IMR-90 (cell line): ENCODE data around the gene ZNF320. TPM values are rescaled to one million over a fixed set of nuclear protein-coding genes. Genes with fewer than 3 reads are reported as not detected.

ENCODE experiments used
- ATAC-seq: fragments of 200-7000 bp; cut with Tn5 transposase; 2 replicates; pipeline ENCODE4 v1.9.1; 2020; ENCODE audit warnings: low read depth, mild to moderate bottlenecking, moderate library complexity
- BruUV-seq: library from RNA; stranded (reverse); fragments of 400-500 nt; replicated peaks from 2 replicates; lab custom pipeline; 2021; lab: Mats Ljungman, UMichigan
- CTCF ChIA-PET: fragments of 300-600 bp; formaldehyde crosslinking; extraction: SDS; loops from one replicate; lab custom pipeline; 2021; ENCODE audit warnings: antibody characterized with exemption; lab: Yijun Ruan, JAX
- POLR2A ChIA-PET: fragments of 300-600 bp; sonication (Branson Sonifier 250); formaldehyde crosslinking; loops from one replicate; lab custom pipeline; 2022; ENCODE audit warnings: antibody characterized with exemption; ENCODE audit not compliant: unreplicated experiment; lab: Charles Lee
- DNase-seq: peaks from one replicate; pipeline ENCODE4 v3.0.0; 2013
- H2AFZ ChIP-seq: replicated peaks from 2 replicates; pipeline ENCODE3; 2013; ENCODE audit warnings: low read length, mild to moderate bottlenecking; ENCODE audit not compliant: poor library complexity
- H2AK5ac ChIP-seq: 2 replicates; pipeline ENCODE4 v1.6.1; 2013; ENCODE audit warnings: low read depth, low read length, inconsistent platforms
- H2AK9ac ChIP-seq: replicated peaks from 2 replicates; pipeline ENCODE3; 2013; ENCODE audit warnings: mild to moderate bottlenecking, low read depth, low read length, moderate library complexity; ENCODE audit not compliant: poor library complexity
- H2BK120ac ChIP-seq: 2 replicates; pipeline ENCODE4 v1.6.1; 2013; ENCODE audit warnings: low read depth, low read length, inconsistent platforms
- H2BK15ac ChIP-seq: 3 replicates; pipeline ENCODE4 v1.6.1; 2013; ENCODE audit warnings: low read depth, low read length, inconsistent platforms
- H2BK20ac ChIP-seq: 2 replicates; pipeline ENCODE4 v1.6.1; 2013; ENCODE audit warnings: low read depth, mild to moderate bottlenecking, inconsistent platforms, low read length, moderate library complexity
- H2BK5ac ChIP-seq: 2 replicates; pipeline ENCODE4 v1.6.1; 2013; ENCODE audit warnings: mild to moderate bottlenecking, low read depth, low read length, inconsistent platforms; ENCODE audit not compliant: poor library complexity, severe bottlenecking
- H3K14ac ChIP-seq: replicated peaks from 2 replicates; pipeline ENCODE4 v1.6.1; 2013; ENCODE audit warnings: low read depth, low read length, inconsistent platforms
- H3K18ac ChIP-seq: 2 replicates; pipeline ENCODE4 v1.6.1; 2013; ENCODE audit warnings: low read depth, low read length, control low read depth
- H3K23ac ChIP-seq: 2 replicates; pipeline ENCODE4 v1.6.1; 2013; ENCODE audit warnings: low read depth, low read length, inconsistent platforms
- H3K27ac ChIP-seq: 2 replicates; pipeline ENCODE4 v1.5.1; 2013; ENCODE audit warnings: mild to moderate bottlenecking, control low read depth, low read length; ENCODE audit not compliant: insufficient read depth
- H3K27me3 ChIP-seq: 2 replicates; pipeline ENCODE4 v1.6.1; 2013; ENCODE audit warnings: low read length; ENCODE audit not compliant: control insufficient read depth, insufficient read depth
- H3K36me3 ChIP-seq: 2 replicates; pipeline ENCODE4 v1.6.1; 2013; ENCODE audit warnings: low read length, mixed read lengths; ENCODE audit not compliant: control insufficient read depth, insufficient read depth
- H3K4ac ChIP-seq: 2 replicates; pipeline ENCODE4 v1.6.1; 2013; ENCODE audit warnings: low read depth, low read length, inconsistent platforms
- H3K4me1 ChIP-seq: 2 replicates; pipeline ENCODE4 v1.6.1; 2013; ENCODE audit warnings: low read length, mixed read lengths; ENCODE audit not compliant: control insufficient read depth, insufficient read depth
- H3K4me2 ChIP-seq: 2 replicates; pipeline ENCODE4 v1.6.1; 2013; ENCODE audit warnings: low read depth, mild to moderate bottlenecking, control low read depth, low read length, moderate library complexity
- H3K4me3 ChIP-seq: 2 replicates; pipeline ENCODE4 v1.5.1; 2013; ENCODE audit warnings: low read depth, mild to moderate bottlenecking, control low read depth, low read length, moderate library complexity; ENCODE audit not compliant: insufficient read depth
- H3K56ac ChIP-seq: 2 replicates; pipeline ENCODE4 v1.6.1; 2013; ENCODE audit warnings: low read length, inconsistent platforms; ENCODE audit not compliant: insufficient read depth; ENCODE audit errors: extremely low read depth
- H3K79me1 ChIP-seq, 2 experiments: 2 replicates each; pipeline ENCODE4 v1.6.1; 2013; ENCODE audit warnings: low read length in 2 of 2, inconsistent platforms in 1 of 2, low read depth in 1 of 2
- H3K9ac ChIP-seq: 2 replicates; pipeline ENCODE4 v1.6.1; 2013; ENCODE audit warnings: low read depth, low read length, control low read depth
- H3K9me1 ChIP-seq: 2 replicates; pipeline ENCODE4 v1.6.1; 2013; ENCODE audit warnings: low read length, inconsistent platforms; ENCODE audit not compliant: insufficient read depth
- H3K9me3 ChIP-seq: 2 replicates; pipeline ENCODE4 v1.6.1; 2013; ENCODE audit warnings: low read length; ENCODE audit not compliant: control insufficient read depth, insufficient read depth
- H4K20me1 ChIP-seq: 2 replicates; pipeline ENCODE4 v1.6.1; 2013; ENCODE audit warnings: low read length, inconsistent platforms; ENCODE audit not compliant: insufficient read depth
- H4K5ac ChIP-seq: 2 replicates; pipeline ENCODE4 v1.6.1; 2013; ENCODE audit warnings: mild to moderate bottlenecking, low read depth, low read length, control low read depth
- H4K8ac ChIP-seq, 2 experiments: 2 replicates each; pipeline ENCODE4 v1.6.1; 2013; ENCODE audit warnings: low read depth in 2 of 2, low read length in 2 of 2, control low read depth in 1 of 2, inconsistent platforms in 1 of 2
- H4K91ac ChIP-seq: 2 replicates; pipeline ENCODE4 v1.6.1; 2013; ENCODE audit warnings: low read depth, low read length, inconsistent platforms; ENCODE audit not compliant: insufficient read depth
- BHLHE40 ChIP-seq: fragments of 150-350 bp; IDR thresholded peaks from 2 replicates; pipeline ENCODE4 v1.6.1; 2016; ENCODE audit warnings: mild to moderate bottlenecking, low read depth, low read length
- CEBPB ChIP-seq: IDR thresholded peaks from 2 replicates; pipeline ENCODE4 v1.6.1; 2012; ENCODE audit warnings: low read depth, low read length, improper control_type of control experiment
- CHD1 ChIP-seq: IDR thresholded peaks from 2 replicates; pipeline ENCODE4 v1.6.1; 2012; ENCODE audit warnings: low read depth, low read length, improper control_type of control experiment
- CTCF ChIP-seq: conservative IDR thresholded peaks from 2 replicates; pipeline ENCODE4 v1.5.1; 2012; ENCODE audit warnings: mild to moderate bottlenecking, low read depth, low read length, improper control_type of control experiment
- FOS ChIP-seq: fragments of 150-350 bp; IDR thresholded peaks from 2 replicates; pipeline ENCODE4 v1.6.1; 2016; ENCODE audit warnings: low read depth, low read length
- MAFK ChIP-seq: IDR thresholded peaks from 2 replicates; pipeline ENCODE4 v1.6.1; 2012; ENCODE audit warnings: low read depth, low read length, improper control_type of control experiment
- MAZ ChIP-seq: IDR thresholded peaks from 2 replicates; pipeline ENCODE4 v1.6.1; 2012; ENCODE audit warnings: low read depth, mild to moderate bottlenecking, low read length, improper control_type of control experiment, moderate library complexity, borderline replicate concordance
- MXI1 ChIP-seq: IDR thresholded peaks from 2 replicates; pipeline ENCODE4 v1.6.1; 2012; ENCODE audit warnings: low read depth, mild to moderate bottlenecking, low read length, moderate library complexity, borderline replicate concordance
- NFE2L2 ChIP-seq: fragments of 150-350 bp; IDR thresholded peaks from 2 replicates; pipeline ENCODE4 v1.6.1; 2016; ENCODE audit warnings: low read depth, mild to moderate bottlenecking, low read length
- POLR2A ChIP-seq: IDR thresholded peaks from 2 replicates; pipeline ENCODE4 v1.6.1; 2012; ENCODE audit warnings: mild to moderate bottlenecking, low read depth, low read length
- RAD21 ChIP-seq: IDR thresholded peaks from 2 replicates; pipeline ENCODE4 v1.6.1; 2012; ENCODE audit warnings: low read length, improper control_type of control experiment
- SMC3 ChIP-seq: fragments of 150-350 bp; IDR thresholded peaks from 2 replicates; pipeline ENCODE4 v1.6.1; 2016; ENCODE audit warnings: low read depth, mild to moderate bottlenecking, antibody characterized with exemption, low read length, moderate library complexity
- WGBS, 2 experiments: methylation state at CpG; one replicate each; pipeline versions ENCODE4 v1.1.5 to v1.1.7; 2013; ENCODE audit warnings: missing lambda C conversion rate in 2 of 2; ENCODE audit not compliant: insufficient read length in 1 of 2; ENCODE audit errors: extremely low coverage in 2 of 2; 5-methylcytosine and 5-hydroxymethylcytosine counted together
- dilution Hi-C: fragments of 300-500 bp; cut with HindIII; formaldehyde crosslinking; loops from one replicate; pipeline ENCODE4 v1.14.3; 2018; ENCODE audit warnings: low sequenced_read_pairs; ENCODE audit not compliant: unreplicated experiment
- in situ Hi-C: fragments of 300-500 bp; cut with MboI; formaldehyde crosslinking; loops from 3 replicates; pipeline ENCODE4 v1.14.3; 2019; ENCODE audit warnings: low sequenced_read_pairs, inconsistent platforms, mixed read lengths
- intact Hi-C: fragments of 100-400 bp; cut with micrococcal nuclease; formaldehyde crosslinking; loops from 2 replicates; pipeline ENCODE4 v1.10.0; 2022
- polyA plus RNA-seq, 3 experiments: library from polyadenylated mRNA; depleted of rRNA; stranded (reverse); fragments of >200 nt; gene quantifications; 2 replicates each; pipeline ENCODE4 v1.2.3, GENCODE V29; 2012; ENCODE audit warnings: low replicate concordance in 1 of 3
- total RNA-seq: library from RNA; depleted of rRNA; stranded (reverse); fragments of >200 nt; gene quantifications from 2 replicates; pipeline ENCODE4 v1.2.3, GENCODE V29; 2012
- TF ChIP-seq, protein P1 (sequence below): fragments of 150-350 bp; IDR thresholded peaks from 2 replicates; pipeline ENCODE4 v1.6.1; 2016; ENCODE audit warnings: low read depth, mild to moderate bottlenecking, low read length, moderate library complexity, borderline replicate concordance
- TF ChIP-seq, protein P2 (sequence below): fragments of 150-350 bp; IDR thresholded peaks from 2 replicates; pipeline ENCODE4 v1.6.1; 2017; ENCODE audit warnings: mild to moderate bottlenecking, antibody characterized with exemption, low read length, low read depth

The ZNF320 gene
- total and polyA plus RNA-seq, 2 of the 4 experiments (the other 2 are of a cell fraction): 3.4 to 5.0 TPM

DNA sequence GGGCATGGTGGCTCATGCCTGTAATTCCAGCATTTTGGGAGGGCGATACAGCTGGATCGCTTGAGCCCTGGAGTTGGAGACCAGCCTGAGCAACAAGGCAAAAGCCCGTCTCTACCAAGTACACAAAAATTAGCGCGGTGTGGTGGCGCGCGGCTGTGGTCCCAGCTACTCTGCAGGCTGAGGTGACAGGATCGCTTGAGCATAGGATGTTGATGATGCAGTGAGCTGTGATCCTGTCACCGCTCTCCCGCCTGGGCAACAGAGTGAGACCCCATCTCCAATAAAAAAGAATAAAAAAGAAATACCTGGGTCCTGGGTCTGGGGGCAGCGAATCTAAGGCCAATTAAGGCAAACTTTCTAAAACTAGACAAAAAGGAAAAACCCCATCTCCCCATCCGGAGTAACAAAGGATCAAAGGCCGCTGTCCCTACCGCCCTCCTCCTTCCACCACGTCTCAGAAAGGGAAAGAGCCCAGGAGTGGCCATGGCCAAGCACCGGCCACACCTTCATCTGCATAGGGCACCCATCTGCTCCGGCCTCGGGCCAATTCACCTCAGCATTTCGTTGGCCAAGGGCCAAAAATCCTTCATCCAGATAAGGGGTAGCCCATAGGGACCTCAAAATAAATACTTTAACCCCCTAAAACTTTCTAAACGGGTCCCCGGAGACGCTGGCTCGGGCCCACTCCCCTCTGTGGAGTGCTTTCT is 851 bp downstream of the ZNF320 start:
- 0 out of 2 replicates have a peak overlapping the region, but pooled peaks have one; percentile 17 for H3K18ac ChIP-seq
- no peak overlapping the region for H3K23ac ChIP-seq
- H2AK5ac ChIP-seq: peak overlapping the region; percentile 71; the same call in 1 of the 2 replicates
- ChIA-PET CTCF (no interaction called here), POLR2A (no interaction called here)
- H3K4me3 ChIP-seq: peak overlapping the region; percentile 78
- H4K91ac ChIP-seq: peak overlapping the region; percentile 33; the same call in 1 of the 2 replicates
- H2BK20ac ChIP-seq: no peak overlapping the region
- H4K8ac ChIP-seq: peak overlapping the region; percentile 57 to 84
- no peaks in the 10 kb centered on the region for H4K20me1 ChIP-seq
- peak overlapping the region; percentile 63 for H3K56ac ChIP-seq
- H4K5ac ChIP-seq: peak overlapping the region; percentile 74
- DNase-seq: peak; percentile 1
- peak overlapping the region; percentile 2 for H2AK9ac ChIP-seq
- dilution Hi-C loops: no loop called here
- peak overlapping the region; percentile 0 for H2BK5ac ChIP-seq
- H3K27me3 ChIP-seq: no peaks in the 10 kb centered on the region
- H3K14ac ChIP-seq: peak overlapping the region; percentile 64; the same call in 1 of the 2 replicates
- peak overlapping the region; percentile 77 for H3K9ac ChIP-seq
- H2AFZ ChIP-seq: peak overlapping the region; percentile 96
- H3K79me1 ChIP-seq: peaks cover 7 to 14% of the 10 kb centered on the region in 2 experiments
- peak overlapping the region; percentile 49; the same call in 1 of the 2 replicates for H3K4ac ChIP-seq
- no peaks in the 10 kb centered on the region for H3K9me3 ChIP-seq
- H3K4me1 ChIP-seq: 0 out of 2 replicates have a peak, but pooled peaks cover 2% of the 10 kb centered on the region
- H2BK15ac ChIP-seq: no peak overlapping the region
- H3K27ac ChIP-seq: peak overlapping the region; percentile 89
- no CpG with 5 or more reads among the region's 24 CpGs for WGBS, 2 experiments
- H2BK120ac ChIP-seq: no peak overlapping the region
- peak overlapping the region; percentile 89 for H3K4me2 ChIP-seq
- no peaks in the 10 kb centered on the region for H3K9me1 ChIP-seq
- ATAC-seq: peak; percentile 16
- intact Hi-C loops: loop anchor here (2.0 kb wide), 1 partner anchor 206 kb away; the partner anchor contains the start of gene ZNF160
- H3K36me3 ChIP-seq: no peaks in the 10 kb centered on the region; the same call in 1 of the 2 replicates
- in situ Hi-C loops: no loop called here
- no TSS peak for BruUV-seq
- TF ChIP-seq FOS (no peak), MAZ (no peak), SMC3 (no peak), POLR2A (no peak), CEBPB (no peak), MAFK (no peak), MXI1 (no peak), NFE2L2 (no peak), BHLHE40 (no peak), RAD21 (no peak), CTCF (no peak), CHD1 (no peak)
- TF ChIP-seq, protein P1, sequence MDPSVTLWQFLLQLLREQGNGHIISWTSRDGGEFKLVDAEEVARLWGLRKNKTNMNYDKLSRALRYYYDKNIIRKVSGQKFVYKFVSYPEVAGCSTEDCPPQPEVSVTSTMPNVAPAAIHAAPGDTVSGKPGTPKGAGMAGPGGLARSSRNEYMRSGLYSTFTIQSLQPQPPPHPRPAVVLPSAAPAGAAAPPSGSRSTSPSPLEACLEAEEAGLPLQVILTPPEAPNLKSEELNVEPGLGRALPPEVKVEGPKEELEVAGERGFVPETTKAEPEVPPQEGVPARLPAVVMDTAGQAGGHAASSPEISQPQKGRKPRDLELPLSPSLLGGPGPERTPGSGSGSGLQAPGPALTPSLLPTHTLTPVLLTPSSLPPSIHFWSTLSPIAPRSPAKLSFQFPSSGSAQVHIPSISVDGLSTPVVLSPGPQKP: no peak
- TF ChIP-seq, protein P2, sequence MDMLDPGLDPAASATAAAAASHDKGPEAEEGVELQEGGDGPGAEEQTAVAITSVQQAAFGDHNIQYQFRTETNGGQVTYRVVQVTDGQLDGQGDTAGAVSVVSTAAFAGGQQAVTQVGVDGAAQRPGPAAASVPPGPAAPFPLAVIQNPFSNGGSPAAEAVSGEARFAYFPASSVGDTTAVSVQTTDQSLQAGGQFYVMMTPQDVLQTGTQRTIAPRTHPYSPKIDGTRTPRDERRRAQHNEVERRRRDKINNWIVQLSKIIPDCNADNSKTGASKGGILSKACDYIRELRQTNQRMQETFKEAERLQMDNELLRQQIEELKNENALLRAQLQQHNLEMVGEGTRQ: no peak
